Lower lobe of right lung (tissue), 2 donors: ENCODE measurements around the gene TEAD4. TPM values are rescaled to one million over a fixed set of nuclear protein-coding genes. Genes with fewer than 3 reads are reported as not detected.
A peak's percentile ranks its signal among the peaks of the same experiment; 100 is the strongest.

Experiments
- ATAC-seq, 2 donors: fragments of 200-7000 bp; cut with Tn5 transposase; one replicate each; pipeline ENCODE4 v1.9.1; 2020 to 2022; ENCODE audit warnings: mild to moderate bottlenecking in 2 of 2, moderate library complexity in 2 of 2
- DNase-seq: peaks from one replicate; pipeline ENCODE4 v3.0.0-alpha.2; 2020
- H3K27ac ChIP-seq: fragments of 200-600 bp; one replicate; pipeline ENCODE4 v1.8.0; 2022
- H3K27me3 ChIP-seq: fragments of 200-600 bp; one replicate; pipeline ENCODE4 v1.8.0; 2022; ENCODE audit warnings: low read depth
- H3K36me3 ChIP-seq: fragments of 200-600 bp; one replicate; pipeline ENCODE4 v1.8.0; 2022; ENCODE audit warnings: mild to moderate bottlenecking
- H3K4me1 ChIP-seq: fragments of 200-600 bp; one replicate; pipeline ENCODE4 v1.8.0; 2022
- H3K4me3 ChIP-seq: fragments of 200-600 bp; one replicate; pipeline ENCODE4 v1.8.0; 2022; ENCODE audit warnings: mild to moderate bottlenecking
- H3K9me3 ChIP-seq: fragments of 200-600 bp; one replicate; pipeline ENCODE4 v1.8.0; 2022
- CTCF ChIP-seq: fragments of 200-600 bp; IDR thresholded peaks from one replicate; pipeline ENCODE4 v1.8.0; 2022; ENCODE audit warnings: antibody characterized with exemption, mild to moderate bottlenecking
- intact Hi-C: fragments of 100-400 bp; cut with DNase I; formaldehyde crosslinking; loops from one replicate; pipeline ENCODE4 v1.11.0; 2022
- total RNA-seq: library from RNA; stranded (reverse); fragmentation: NEBNext Ultra II Directional; extraction: Animal tissue kit (Norgen Biotek cat#: 25700); gene quantifications from one replicate; pipeline ENCODE4 v1.2.1, GENCODE V29; 2021
- donor health status: DM: no; HTN: yes; CAD: no; lungs with severe emphysema.

Gene TEAD4
- total RNA-seq, 1 donor from 2014 or later: 27.3 TPM

DNA sequence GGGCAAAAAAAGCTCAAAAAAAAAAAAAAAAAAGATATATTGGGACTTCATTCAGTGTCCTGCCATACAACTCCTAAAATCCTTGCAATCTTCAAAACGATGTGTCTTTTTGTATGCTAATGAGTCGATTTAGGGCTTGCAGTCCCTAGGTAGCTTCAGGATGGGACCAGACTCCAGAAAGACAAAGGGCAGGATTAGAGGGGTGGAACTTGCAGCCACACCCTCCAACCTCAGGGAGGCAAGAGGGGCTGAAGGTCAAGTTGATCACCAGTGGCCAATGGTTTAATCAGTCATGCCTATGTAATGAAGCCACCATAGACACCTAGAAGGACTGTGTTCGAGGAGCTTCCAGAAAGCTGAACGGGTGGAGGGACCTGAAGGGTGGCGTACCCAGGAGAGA, 29.3 kb downstream of the TEAD4 start:
- no peaks in the 10 kb centered on the region for H3K4me1 ChIP-seq
- intact Hi-C loops: no loop called here
- H3K36me3 ChIP-seq: no peaks in the 10 kb centered on the region
- DNase-seq (no peak), ATAC-seq (no peak)
- no peaks in the 10 kb centered on the region for H3K27me3 ChIP-seq
- H3K4me3 ChIP-seq: no peak overlapping the region
- H3K27ac ChIP-seq: no peak overlapping the region
- H3K9me3 ChIP-seq: peaks cover 7% of the 10 kb centered on the region
- TF ChIP-seq CTCF: no peak

DNA sequence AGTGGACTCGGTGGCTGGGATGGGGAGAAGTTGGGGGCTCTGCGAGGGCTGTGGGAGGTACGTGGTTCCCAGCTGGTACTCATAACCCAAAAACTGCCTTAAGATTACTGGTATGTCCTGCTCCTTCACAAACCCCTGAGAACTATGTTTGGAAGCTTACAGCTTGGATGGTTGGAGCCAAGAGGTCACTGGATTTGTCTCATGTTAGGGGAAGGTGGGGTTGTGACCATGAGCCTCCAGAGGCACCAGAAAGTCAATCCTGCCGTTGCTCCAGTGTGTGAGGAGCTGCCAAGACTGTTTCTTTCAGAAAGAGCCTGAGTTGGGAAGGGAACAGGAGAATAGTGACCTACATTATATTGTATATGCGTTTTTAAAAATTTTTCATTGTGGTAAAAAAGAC, 33.5 kb downstream of the TEAD4 start:
- H3K27ac ChIP-seq: no peak overlapping the region
- intact Hi-C loops: no loop called here
- no peaks in the 10 kb centered on the region for H3K4me1 ChIP-seq
- TF ChIP-seq CTCF: no peak
- H3K4me3 ChIP-seq: no peak overlapping the region
- H3K27me3 ChIP-seq: no peaks in the 10 kb centered on the region
- ATAC-seq (no peak), DNase-seq (no peak)
- H3K9me3 ChIP-seq: peaks cover 7% of the 10 kb centered on the region
- peaks cover 11% of the 10 kb centered on the region for H3K36me3 ChIP-seq

- no peak overlapping the region for H3K27ac ChIP-seq
- no peaks in the 10 kb centered on the region for H3K4me1 ChIP-seq
- intact Hi-C loops: no loop called here
- no peak for ATAC-seq
- H3K4me3 ChIP-seq: no peak overlapping the region
- H3K27me3 ChIP-seq: no peaks in the 10 kb centered on the region
- H3K36me3 ChIP-seq: peaks cover 16% of the 10 kb centered on the region
- DNase-seq: no peak
- no peaks in the 10 kb centered on the region for H3K9me3 ChIP-seq
- TF ChIP-seq CTCF: no peak
Observed at GRCh38 chr12:2997989-2998670, 38.9 kb downstream of the TEAD4 start.

- Histone ChIP-seq H3K9me3 (no peaks in the 10 kb centered on the region), H3K27ac (no peak overlapping the region), H3K36me3 (peaks cover 20% of the 10 kb centered on the region), H3K27me3 (no peaks in the 10 kb centered on the region), H3K4me1 (no peaks in the 10 kb centered on the region), H3K4me3 (no peak overlapping the region)
- ATAC-seq: peak; percentile 18 to 31
- no peak for DNase-seq
- TF ChIP-seq CTCF: no peak
- intact Hi-C loops: no loop called here
Observed at GRCh38 chr12:2998789-2999264, 39.6 kb downstream of the TEAD4 start.

DNA sequence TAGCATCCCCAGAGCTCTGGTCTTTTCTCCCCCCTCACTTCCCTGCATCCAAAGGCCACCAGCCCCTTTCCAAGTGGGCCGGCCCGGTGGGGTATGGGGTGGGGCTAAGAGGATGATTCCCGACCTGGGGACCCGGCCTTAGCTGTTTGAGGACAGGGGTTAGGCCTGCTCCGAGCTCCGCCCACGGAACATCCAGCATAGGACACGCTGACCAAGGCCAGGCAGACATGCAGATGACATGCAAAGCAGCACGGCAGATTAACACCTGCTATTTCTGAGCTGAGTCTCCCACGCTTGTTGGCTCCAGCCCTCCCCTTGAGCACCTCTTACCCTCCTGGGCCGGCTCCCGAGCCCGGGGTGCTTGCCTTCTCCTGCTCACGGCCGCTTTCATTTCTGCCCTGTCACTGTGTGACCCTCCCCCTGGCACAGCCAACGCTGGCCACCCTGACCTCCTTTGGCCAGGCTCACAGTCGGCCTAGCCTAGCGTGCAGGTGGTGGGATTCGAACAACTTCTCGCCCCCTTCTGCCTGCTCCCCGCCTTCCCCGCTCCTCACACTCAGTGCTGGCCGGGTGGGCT, 40.2 kb downstream of the TEAD4 start:
- no peak overlapping the region for H3K27ac ChIP-seq
- ATAC-seq (peak in 1 of 2 donors; percentile 6), DNase-seq (no peak)
- H3K9me3 ChIP-seq: no peaks in the 10 kb centered on the region
- intact Hi-C loops: no loop called here
- H3K27me3 ChIP-seq: no peaks in the 10 kb centered on the region
- no peak for TF ChIP-seq CTCF
- H3K36me3 ChIP-seq: peaks cover 20% of the 10 kb centered on the region
- no peak overlapping the region for H3K4me3 ChIP-seq
- no peaks in the 10 kb centered on the region for H3K4me1 ChIP-seq
